Choroid plexus epithelial cell (primary cell): ENCODE measurements around the gene NCS1.

Experiments
- DNase-seq: peaks from one replicate; pipeline ENCODE4 v3.0.0-alpha.2; 2010; ENCODE audit warnings: low read depth
- H3K4me3 ChIP-seq: 2 replicates; pipeline ENCODE4 v1.5.1; 2011; ENCODE audit warnings: low read depth, mild to moderate bottlenecking, control low read depth, low read length, moderate library complexity
- TF ChIP-seq, protein P1 (sequence below): conservative IDR thresholded peaks from 2 replicates; pipeline ENCODE4 v1.5.1; 2011; ENCODE audit warnings: low read depth, mild to moderate bottlenecking, control low read depth, inconsistent platforms, low read length, moderate library complexity

NCS1 gene

DNA sequence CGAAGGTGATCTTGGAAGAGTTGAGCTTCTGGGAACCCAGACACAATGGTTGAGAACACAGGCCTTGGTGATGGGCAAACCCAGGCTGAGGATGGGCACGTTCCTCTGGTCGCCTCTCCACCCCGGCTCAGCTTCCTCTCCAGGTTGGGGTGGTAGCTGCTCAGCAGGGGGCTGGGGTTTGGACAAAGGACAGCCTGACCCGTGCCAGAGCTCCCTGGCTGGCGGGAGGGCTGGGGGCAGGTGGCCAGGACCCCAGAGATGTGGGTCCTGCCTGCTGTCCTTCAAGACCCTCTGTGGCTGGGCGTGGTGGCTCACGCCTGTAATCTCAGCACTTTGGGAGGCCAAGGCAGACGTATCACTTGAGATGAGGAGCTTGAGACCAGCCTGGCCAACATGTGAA is 25.2 kb downstream of the NCS1 start:
- DNase-seq: no peak
- no peak overlapping the region for H3K4me3 ChIP-seq
- TF ChIP-seq, protein P1, sequence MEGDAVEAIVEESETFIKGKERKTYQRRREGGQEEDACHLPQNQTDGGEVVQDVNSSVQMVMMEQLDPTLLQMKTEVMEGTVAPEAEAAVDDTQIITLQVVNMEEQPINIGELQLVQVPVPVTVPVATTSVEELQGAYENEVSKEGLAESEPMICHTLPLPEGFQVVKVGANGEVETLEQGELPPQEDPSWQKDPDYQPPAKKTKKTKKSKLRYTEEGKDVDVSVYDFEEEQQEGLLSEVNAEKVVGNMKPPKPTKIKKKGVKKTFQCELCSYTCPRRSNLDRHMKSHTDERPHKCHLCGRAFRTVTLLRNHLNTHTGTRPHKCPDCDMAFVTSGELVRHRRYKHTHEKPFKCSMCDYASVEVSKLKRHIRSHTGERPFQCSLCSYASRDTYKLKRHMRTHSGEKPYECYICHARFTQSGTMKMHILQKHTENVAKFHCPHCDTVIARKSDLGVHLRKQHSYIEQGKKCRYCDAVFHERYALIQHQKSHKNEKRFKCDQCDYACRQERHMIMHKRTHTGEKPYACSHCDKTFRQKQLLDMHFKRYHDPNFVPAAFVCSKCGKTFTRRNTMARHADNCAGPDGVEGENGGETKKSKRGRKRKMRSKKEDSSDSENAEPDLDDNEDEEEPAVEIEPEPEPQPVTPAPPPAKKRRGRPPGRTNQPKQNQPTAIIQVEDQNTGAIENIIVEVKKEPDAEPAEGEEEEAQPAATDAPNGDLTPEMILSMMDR: no peak

DNA sequence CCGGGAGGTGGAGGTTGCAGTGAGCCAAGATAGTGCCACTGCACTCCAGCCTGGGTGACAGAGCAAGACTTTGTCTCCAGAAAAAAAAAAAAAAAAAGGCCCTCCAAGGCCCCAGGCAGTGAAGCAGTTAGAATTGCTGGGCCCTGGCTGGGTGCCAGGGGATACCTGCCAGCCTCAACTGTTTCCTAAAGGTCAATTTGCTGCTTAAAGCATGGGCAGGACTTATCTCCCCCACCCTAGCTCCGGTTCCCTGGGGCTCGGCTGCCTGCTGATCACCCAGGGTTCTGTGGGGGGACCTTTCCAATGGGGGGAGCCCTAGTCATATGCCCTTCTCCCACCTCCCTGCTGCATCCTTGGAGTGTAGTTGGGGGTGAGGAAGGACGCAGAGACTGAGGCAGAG is 25.7 kb downstream of the NCS1 start:
- TF ChIP-seq, protein P1: no peak
- no peak overlapping the region for H3K4me3 ChIP-seq
- no peak for DNase-seq

- TF ChIP-seq, protein P1: no peak
- DNase-seq: no peak
- no peak overlapping the region for H3K4me3 ChIP-seq
These were observed 26.4 kb downstream of the NCS1 start for GRCh38 chr9:130198501-130199179.

- DNase-seq: no peak
- no peak overlapping the region for H3K4me3 ChIP-seq
- TF ChIP-seq, protein P1: no peak
These were observed 27.4 kb downstream of the NCS1 start for GRCh38 chr9:130199605-130200004.

- TF ChIP-seq, protein P1: no peak
- no peak for DNase-seq
- no peak overlapping the region for H3K4me3 ChIP-seq
These were observed 28.0 kb downstream of the NCS1 start for GRCh38 chr9:130200038-130200849.

GRCh38 chr9:130201399-130201873 is 29.2 kb downstream of the NCS1 start:
- H3K4me3 ChIP-seq: no peak overlapping the region
- TF ChIP-seq, protein P1: no peak
- DNase-seq: no peak
